Naive B cell (primary cell): ENCODE measurements around the gene NTRK3. TPM values are rescaled to one million over a fixed set of nuclear protein-coding genes. Genes with fewer than 3 reads are reported as not detected.

ENCODE experiments used
- ATAC-seq, 2 donors: fragments of 150-1000 bp; cut with Tn5 transposase; 2 replicates each; pipeline ENCODE4 v1.10.0; 2021; ENCODE audit warnings: low read depth in 2 of 2, mild to moderate bottlenecking in 2 of 2, moderate library complexity in 2 of 2
- DNase-seq: peaks from one replicate; pipeline ENCODE4 v3.0.0; 2022
- H3K27ac Mint-ChIP-seq, 6 donors: one replicate each; pipeline ENCODE4 v1.8.0; 2020 to 2022; ENCODE audit warnings: mild to moderate bottlenecking in 6 of 6, mixed read lengths in 6 of 6, moderate library complexity in 5 of 6, inconsistent platforms in 2 of 6
- H3K27me3 Mint-ChIP-seq, 3 donors: one replicate each; pipeline ENCODE4 v1.8.0; 2021 to 2022; ENCODE audit warnings: mixed read lengths in 3 of 3, mild to moderate bottlenecking in 1 of 3
- H3K36me3 Mint-ChIP-seq, 2 donors: one replicate each; pipeline ENCODE4 v1.8.0; 2020 to 2022; ENCODE audit warnings: mixed read lengths in 2 of 2, inconsistent platforms in 1 of 2, mild to moderate bottlenecking in 1 of 2
- H3K4me1 Mint-ChIP-seq, 3 donors: one replicate each; pipeline ENCODE4 v1.8.0; 2020 to 2022; ENCODE audit warnings: mixed read lengths in 3 of 3, inconsistent platforms in 1 of 3, mild to moderate bottlenecking in 1 of 3, moderate library complexity in 1 of 3
- H3K4me3 Mint-ChIP-seq, 8 donors: one replicate each; pipeline ENCODE4 v1.8.0; 2020 to 2022; ENCODE audit warnings: mild to moderate bottlenecking in 8 of 8, mixed read lengths in 8 of 8, moderate library complexity in 8 of 8, inconsistent platforms in 2 of 8
- H3K9me3 Mint-ChIP-seq, 7 donors: one replicate each; pipeline ENCODE4 v1.8.0; 2020 to 2022; ENCODE audit warnings: mixed read lengths in 7 of 7, mild to moderate bottlenecking in 5 of 7, inconsistent platforms in 2 of 7, moderate library complexity in 1 of 7
- polyA plus RNA-seq, 6 donors: library from polyadenylated mRNA; unstranded; fragments of 300-500 nt; fragmentation: Illumina TruSeq; gene quantifications; one replicate each; pipeline ENCODE4 v1.2.3, GENCODE V29; 2021; ENCODE audit warnings: low read depth in 6 of 6

The NTRK3 gene
- polyA plus RNA-seq, 6 donors from 2014 or later: not detected

- Mint-ChIP-seq H3K36me3 (no peaks in the 10 kb centered on the region), H3K27ac (no peak overlapping the region), H3K4me3 (no peak overlapping the region), H3K9me3 (peaks cover 0 to 9% (median 0%) of the 10 kb centered on the region in 7 donors), H3K27me3 (no peaks in the 10 kb centered on the region), H3K4me1 (no peaks in the 10 kb centered on the region)
- DNase-seq (no peak), ATAC-seq (no peak)
Observed at GRCh38 chr15:88006146-88006545, 250.4 kb downstream of the NTRK3 start.

GRCh38 chr15:88004399-88004798, 252.1 kb downstream of the NTRK3 start:
- ATAC-seq (no peak), DNase-seq (no peak)
- no peak overlapping the region for H3K27ac Mint-ChIP-seq
- H3K4me1 Mint-ChIP-seq: no peaks in the 10 kb centered on the region
- H3K4me3 Mint-ChIP-seq: no peak overlapping the region
- H3K27me3 Mint-ChIP-seq: no peaks in the 10 kb centered on the region
- H3K9me3 Mint-ChIP-seq: peaks cover 0 to 11% (median 4%) of the 10 kb centered on the region in 7 donors
- H3K36me3 Mint-ChIP-seq: no peaks in the 10 kb centered on the region

- Mint-ChIP-seq H3K27me3 (no peaks in the 10 kb centered on the region), H3K9me3 (peaks cover 0 to 11% (median 5%) of the 10 kb centered on the region in 7 donors), H3K4me1 (no peaks in the 10 kb centered on the region), H3K4me3 (no peak overlapping the region), H3K36me3 (no peaks in the 10 kb centered on the region), H3K27ac (no peak overlapping the region)
- ATAC-seq (no peak), DNase-seq (no peak)
Observed at GRCh38 chr15:88003541-88004327, 252.8 kb downstream of the NTRK3 start.

GRCh38 chr15:88002706-88003105, 253.8 kb downstream of the NTRK3 start:
- Mint-ChIP-seq H3K27me3 (no peaks in the 10 kb centered on the region), H3K36me3 (no peaks in the 10 kb centered on the region), H3K4me1 (no peaks in the 10 kb centered on the region), H3K27ac (no peak overlapping the region), H3K9me3 (peaks cover 0 to 11% (median 5%) of the 10 kb centered on the region in 7 donors), H3K4me3 (no peak overlapping the region)
- ATAC-seq (no peak), DNase-seq (no peak)

GRCh38 chr15:87998630-87999029, 257.9 kb downstream of the NTRK3 start:
- Mint-ChIP-seq H3K36me3 (no peaks in the 10 kb centered on the region), H3K27ac (no peak overlapping the region), H3K4me3 (no peak overlapping the region), H3K9me3 (peaks cover 0 to 11% (median 5%) of the 10 kb centered on the region in 7 donors), H3K4me1 (no peaks in the 10 kb centered on the region), H3K27me3 (no peaks in the 10 kb centered on the region)
- ATAC-seq: no peak
- no peak for DNase-seq

- H3K27me3 Mint-ChIP-seq: no peaks in the 10 kb centered on the region
- no peak for DNase-seq
- no peak overlapping the region for H3K4me3 Mint-ChIP-seq
- H3K27ac Mint-ChIP-seq: no peak overlapping the region
- H3K4me1 Mint-ChIP-seq: no peaks in the 10 kb centered on the region
- no peaks in the 10 kb centered on the region for H3K36me3 Mint-ChIP-seq
- no peak for ATAC-seq
- peaks cover 0 to 4% (median 0%) of the 10 kb centered on the region in 7 donors for H3K9me3 Mint-ChIP-seq
Observed at GRCh38 chr15:87986776-87987175, 269.8 kb downstream of the NTRK3 start.

GRCh38 chr15:87985451-87985850, 271.1 kb downstream of the NTRK3 start:
- Mint-ChIP-seq H3K9me3 (peaks cover 0 to 4% (median 0%) of the 10 kb centered on the region in 7 donors), H3K4me1 (no peaks in the 10 kb centered on the region), H3K27ac (no peak overlapping the region), H3K27me3 (no peaks in the 10 kb centered on the region), H3K4me3 (no peak overlapping the region), H3K36me3 (no peaks in the 10 kb centered on the region)
- no peak for ATAC-seq
- no peak for DNase-seq

GRCh38 chr15:87981969-87982368, 274.6 kb downstream of the NTRK3 start:
- Mint-ChIP-seq H3K27me3 (no peaks in the 10 kb centered on the region), H3K4me1 (no peaks in the 10 kb centered on the region), H3K9me3 (peaks cover 0 to 4% (median 3%) of the 10 kb centered on the region in 7 donors)

GRCh38 chr15:87977907-87978306, 278.6 kb downstream of the NTRK3 start:
- no peak overlapping the region for H3K4me3 Mint-ChIP-seq
- no peak overlapping the region for H3K27ac Mint-ChIP-seq
- no peaks in the 10 kb centered on the region for H3K36me3 Mint-ChIP-seq
- H3K4me1 Mint-ChIP-seq: no peaks in the 10 kb centered on the region
- H3K9me3 Mint-ChIP-seq: peaks cover 0 to 10% (median 4%) of the 10 kb centered on the region in 7 donors
- ATAC-seq (no peak), DNase-seq (no peak)
- peaks cover 0 to 7% (median 0%) of the 10 kb centered on the region in 3 donors for H3K27me3 Mint-ChIP-seq

More at GRCh38 chr15:87981969-87982368, 274.6 kb downstream of the NTRK3 start:
- ATAC-seq (no peak), DNase-seq (no peak)
- Mint-ChIP-seq H3K27ac (no peak overlapping the region), H3K36me3 (no peaks in the 10 kb centered on the region), H3K4me3 (no peak overlapping the region)

- ATAC-seq (no peak), DNase-seq (no peak)
- peaks cover 0 to 10% (median 2%) of the 10 kb centered on the region in 7 donors for H3K9me3 Mint-ChIP-seq
- no peak overlapping the region for H3K4me3 Mint-ChIP-seq
- no peaks in the 10 kb centered on the region for H3K36me3 Mint-ChIP-seq
- no peaks in the 10 kb centered on the region for H3K4me1 Mint-ChIP-seq
- H3K27ac Mint-ChIP-seq: no peak overlapping the region
- peaks cover 0 to 7% (median 0%) of the 10 kb centered on the region in 3 donors for H3K27me3 Mint-ChIP-seq
Observed at GRCh38 chr15:87976552-87976951, 280.0 kb downstream of the NTRK3 start.

GRCh38 chr15:87973501-87974215, 282.9 kb downstream of the NTRK3 start:
- peak overlapping the region in 1 of 6 donors; percentile 36 for H3K27ac Mint-ChIP-seq
- ATAC-seq: no peak
- DNase-seq: no peak
- H3K4me3 Mint-ChIP-seq: no peak overlapping the region
- no peaks in the 10 kb centered on the region for H3K4me1 Mint-ChIP-seq
- H3K36me3 Mint-ChIP-seq: no peaks in the 10 kb centered on the region
- H3K27me3 Mint-ChIP-seq: peaks cover 0 to 7% (median 0%) of the 10 kb centered on the region in 3 donors
- peaks cover 0 to 10% (median 2%) of the 10 kb centered on the region in 7 donors for H3K9me3 Mint-ChIP-seq

GRCh38 chr15:87971076-87971475, 285.5 kb downstream of the NTRK3 start:
- ATAC-seq (no peak), DNase-seq (no peak)
- Mint-ChIP-seq H3K4me3 (no peak overlapping the region), H3K27me3 (peaks cover 0 to 3% (median 0%) of the 10 kb centered on the region in 3 donors), H3K36me3 (no peaks in the 10 kb centered on the region), H3K9me3 (peaks cover 0 to 9% (median 2%) of the 10 kb centered on the region in 7 donors), H3K4me1 (no peaks in the 10 kb centered on the region), H3K27ac (no peak overlapping the region)

GRCh38 chr15:87967951-87968350, 288.6 kb downstream of the NTRK3 start:
- DNase-seq (no peak), ATAC-seq (no peak)
- no peaks in the 10 kb centered on the region for H3K4me1 Mint-ChIP-seq
- H3K27ac Mint-ChIP-seq: no peak overlapping the region
- H3K9me3 Mint-ChIP-seq: peaks cover 0 to 3% (median 0%) of the 10 kb centered on the region in 7 donors
- H3K4me3 Mint-ChIP-seq: no peak overlapping the region
- no peaks in the 10 kb centered on the region for H3K36me3 Mint-ChIP-seq
- peaks cover 0 to 4% (median 0%) of the 10 kb centered on the region in 3 donors for H3K27me3 Mint-ChIP-seq

- Mint-ChIP-seq H3K36me3 (no peaks in the 10 kb centered on the region), H3K9me3 (peaks cover 0 to 7% (median under 1%) of the 10 kb centered on the region in 7 donors), H3K27me3 (peaks cover 0 to 4% (median 0%) of the 10 kb centered on the region in 3 donors), H3K4me3 (no peak overlapping the region), H3K4me1 (no peaks in the 10 kb centered on the region), H3K27ac (no peak overlapping the region)
- no peak for DNase-seq
- ATAC-seq: no peak
Observed at GRCh38 chr15:87965304-87965703, 291.2 kb downstream of the NTRK3 start.
